HG03432 (cell line): Measurements from ENCODE around the gene BRD2.

Experiments used
- ATAC-seq: cut with Tn5 transposase; IDR thresholded peaks from one replicate; pipeline ENCODE4 v1.9.1; 2021; ENCODE audit warnings: mild to moderate bottlenecking, moderate library complexity; ENCODE audit not compliant: unreplicated experiment

BRD2 gene

GRCh38 chr6:33023536-33023935 lies 55.1 kb downstream of the BRD2 start:
- no peak for ATAC-seq

GRCh38 chr6:33024521-33024920 lies 56.1 kb downstream of the BRD2 start:
- ATAC-seq, result no peak

GRCh38 chr6:33028220-33028849 lies 59.9 kb downstream of the BRD2 start:
- peak; percentile 7 for ATAC-seq

- peak; percentile 66 for ATAC-seq
Measured at GRCh38 chr6:33029328-33030184, 61.2 kb downstream of the BRD2 start.

GRCh38 chr6:33030245-33030644 lies 61.9 kb downstream of the BRD2 start:
- no peak for ATAC-seq
